Liver (tissue), 9 donors: ENCODE data around the gene MAP4K4. TPM values are rescaled to one million over a fixed set of nuclear protein-coding genes. Genes with fewer than 3 reads are reported as not detected.

ENCODE experiments used
- DNase-seq: peaks from one replicate; pipeline ENCODE4 v3.0.0-alpha.2; 2017; ENCODE audit warnings: low spot score
- H3K27ac ChIP-seq, 2 donors: one replicate each; pipeline ENCODE4 v1.7.0; 2013; ENCODE audit warnings: inconsistent platforms in 2 of 2, low read length in 2 of 2, control low read depth in 1 of 2, low read depth in 1 of 2, mild to moderate bottlenecking in 1 of 2
- H3K27me3 ChIP-seq, 4 donors: one replicate each; pipeline versions ENCODE4 v1.6.1 to v1.7.0; 2013; ENCODE audit warnings: low read length in 3 of 4, inconsistent platforms in 1 of 4, mild to moderate bottlenecking in 1 of 4, moderate library complexity in 1 of 4; ENCODE audit not compliant: control insufficient read depth in 4 of 4, insufficient read depth in 4 of 4
- H3K36me3 ChIP-seq, 4 donors: one replicate each; pipeline versions ENCODE4 v1.6.1 to v1.7.0; 2013; ENCODE audit warnings: low read length in 3 of 4, mild to moderate bottlenecking in 3 of 4, low read depth in 1 of 4, moderate library complexity in 1 of 4; ENCODE audit not compliant: control insufficient read depth in 4 of 4, insufficient read depth in 3 of 4
- H3K4me1 ChIP-seq, 4 donors: one replicate each; pipeline versions ENCODE4 v1.6.1 to v1.7.0; 2013; ENCODE audit warnings: low read length in 3 of 4, mild to moderate bottlenecking in 3 of 4, moderate library complexity in 1 of 4; ENCODE audit not compliant: control insufficient read depth in 4 of 4, insufficient read depth in 4 of 4
- H3K4me3 ChIP-seq, 3 donors: one replicate each; pipeline versions ENCODE4 v1.6.1 to v1.7.0; 2013; ENCODE audit warnings: low read length in 3 of 3, control low read depth in 1 of 3, low read depth in 1 of 3, mild to moderate bottlenecking in 1 of 3
- H3K9ac ChIP-seq, 2 donors: one replicate each; pipeline ENCODE4 v1.7.0; 2013; ENCODE audit warnings: low read length in 2 of 2, mild to moderate bottlenecking in 2 of 2, moderate library complexity in 2 of 2, control low read depth in 1 of 2, low read depth in 1 of 2
- H3K9me3 ChIP-seq, 4 donors: one replicate each; pipeline versions ENCODE4 v1.6.1 to v1.7.0; 2013; ENCODE audit warnings: low read length in 3 of 4; ENCODE audit not compliant: control insufficient read depth in 4 of 4
- CTCF ChIP-seq: fragments of 150-350 bp; IDR thresholded peaks from 2 replicates; pipeline ENCODE4 v1.5.1; 2017; ENCODE audit warnings: improper control_type of control experiment, low read depth, low read length; ENCODE audit not compliant: missing input control
- EGR1 ChIP-seq, 2 donors: IDR thresholded peaks; 2 replicates each; pipeline ENCODE4 v1.6.1; 2016 to 2018; ENCODE audit warnings: antibody characterized with exemption in 2 of 2, low read depth in 2 of 2
- FOXA1 ChIP-seq: IDR thresholded peaks from 2 replicates; pipeline ENCODE4 v1.6.1; 2016; ENCODE audit warnings: antibody characterized with exemption
- FOXA2 ChIP-seq: IDR thresholded peaks from 2 replicates; pipeline ENCODE4 v1.6.1; 2016; ENCODE audit warnings: antibody characterized with exemption
- GABPA ChIP-seq, 2 donors: IDR thresholded peaks in 1 of 2; conservative IDR thresholded peaks in 1 of 2; 2 replicates each; pipeline ENCODE4 v1.6.1; 2016; ENCODE audit warnings: antibody characterized with exemption in 2 of 2, mild to moderate bottlenecking in 1 of 2, moderate library complexity in 1 of 2
- HNF4A ChIP-seq, 2 donors: conservative IDR thresholded peaks; 2 replicates each; pipeline ENCODE4 v1.6.1; 2016; ENCODE audit warnings: antibody characterized with exemption in 2 of 2, mild to moderate bottlenecking in 2 of 2
- HNF4G ChIP-seq: IDR thresholded peaks from 2 replicates; pipeline ENCODE4 v1.6.1; 2016; ENCODE audit warnings: antibody characterized with exemption
- JUND ChIP-seq, 2 donors: IDR thresholded peaks; 2 replicates each; pipeline ENCODE4 v1.6.1; 2016; ENCODE audit warnings: antibody characterized with exemption in 2 of 2
- NR2F2 ChIP-seq: IDR thresholded peaks from 2 replicates; pipeline ENCODE4 v1.6.1; 2016; ENCODE audit warnings: antibody characterized with exemption
- RAD21 ChIP-seq, 2 donors: IDR thresholded peaks; 2 replicates each; pipeline ENCODE4 v1.6.1; 2016; ENCODE audit warnings: antibody characterized with exemption in 2 of 2, mild to moderate bottlenecking in 2 of 2
- REST ChIP-seq: IDR thresholded peaks from 2 replicates; pipeline ENCODE4 v1.6.1; 2016; ENCODE audit warnings: antibody characterized with exemption, mild to moderate bottlenecking
- RXRA ChIP-seq, 2 donors: IDR thresholded peaks; 2 replicates each; pipeline ENCODE4 v1.6.1; 2017 to 2018; ENCODE audit warnings: antibody characterized with exemption in 2 of 2, mild to moderate bottlenecking in 1 of 2
- SP1 ChIP-seq: IDR thresholded peaks from 2 replicates; pipeline ENCODE4 v1.6.1; 2018; ENCODE audit warnings: antibody characterized with exemption, mild to moderate bottlenecking
- YY1 ChIP-seq: IDR thresholded peaks from 2 replicates; pipeline ENCODE4 v1.6.1; 2016; ENCODE audit warnings: antibody characterized with exemption, mild to moderate bottlenecking
- ZBTB33 ChIP-seq: IDR thresholded peaks from 2 replicates; pipeline ENCODE4 v1.6.1; 2016; ENCODE audit warnings: antibody characterized with exemption
- WGBS: extraction: QIAGEN DNeasy Blood & Tissue Kit; methylation state at CpG from one replicate; pipeline ENCODE4 v1.1.7; 2013; 5-methylcytosine and 5-hydroxymethylcytosine counted together
- polyA plus RNA-seq, 2 donors: library from polyadenylated mRNA; stranded (reverse) in 1 of 2; unstranded in 1 of 2; fragments of 200-250 nt in 1 of 2; fragments of >200 nt in 1 of 2; fragmentation: Nextera tagmentation in 1 of 2; extraction: Ambion mirVana in 1 of 2; gene quantifications; one replicate each; pipeline versions ENCODE4 v1.2.1 to v1.2.3, GENCODE V29; 2013 to 2015
- total RNA-seq, 2 donors: library from RNA; depleted of rRNA; stranded (reverse); fragments of >200 nt; gene quantifications; one replicate each; pipeline ENCODE4 v1.2.3, GENCODE V29; 2014
- TF ChIP-seq, protein P1 (sequence below): IDR thresholded peaks from 2 replicates; pipeline ENCODE4 v1.6.1; 2016; ENCODE audit warnings: antibody characterized with exemption
- TF ChIP-seq, protein P2 (sequence below): IDR thresholded peaks from 2 replicates; pipeline ENCODE4 v1.6.1; 2016; ENCODE audit warnings: antibody characterized with exemption
- donor health status: healthy.
- donor health status: healthy.
- donor health status: healthy.
- donor health status: healthy.
- donor health status: healthy.

The MAP4K4 gene
- total and polyA plus RNA-seq, 4 donors: 9.1 to 40.0 (median 23.6) TPM

GRCh38 chr2:101930019-101930418 is 232.5 kb downstream of the MAP4K4 start:
- Histone ChIP-seq H3K9ac (no peak overlapping the region), H3K27me3 (no peaks in the 10 kb centered on the region), H3K9me3 (peaks cover 0 to 8% (median 2%) of the 10 kb centered on the region in 4 donors), H3K36me3 (no peaks in the 10 kb centered on the region), H3K27ac (no peak overlapping the region), H3K4me1 (no peaks in the 10 kb centered on the region), H3K4me3 (no peak overlapping the region)
- 78% methylated on average over 3 of the region's 3 CpGs for WGBS
- no peak for DNase-seq
- TF ChIP-seq NR2F2: no peak
- no peak for TF ChIP-seq JUND (IDR thresholded peaks at IDR 0.05)
- no peak for TF ChIP-seq ZBTB33
- TF ChIP-seq, protein P1, sequence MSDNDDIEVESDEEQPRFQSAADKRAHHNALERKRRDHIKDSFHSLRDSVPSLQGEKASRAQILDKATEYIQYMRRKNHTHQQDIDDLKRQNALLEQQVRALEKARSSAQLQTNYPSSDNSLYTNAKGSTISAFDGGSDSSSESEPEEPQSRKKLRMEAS: no peak
- TF ChIP-seq REST: no peak
- TF ChIP-seq RXRA (IDR thresholded peaks at IDR 0.05): no peak
- TF ChIP-seq YY1: no peak
- no peak for TF ChIP-seq RAD21 (IDR thresholded peaks at IDR 0.05)

DNA sequence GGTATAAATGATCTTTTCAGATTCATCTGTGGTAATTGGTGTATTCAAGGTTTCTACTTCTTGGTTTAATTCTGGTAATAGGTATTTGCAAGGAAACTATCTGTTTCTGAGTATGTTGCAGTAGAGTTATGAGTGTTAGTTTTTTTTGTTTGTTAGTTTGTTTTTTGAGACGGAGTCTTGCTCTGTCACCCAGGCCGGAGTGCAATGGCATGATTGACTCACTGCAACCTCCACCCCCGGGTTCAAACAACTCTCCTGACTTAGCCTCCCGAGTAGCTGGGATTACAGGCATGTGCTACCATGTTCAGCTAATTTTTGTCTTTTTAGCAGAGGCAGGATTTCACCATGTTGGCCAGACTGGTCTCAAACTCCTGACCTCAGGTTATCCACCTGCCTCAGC is 233.3 kb downstream of the MAP4K4 start:
- no peak overlapping the region for H3K27ac ChIP-seq
- no peaks in the 10 kb centered on the region for H3K27me3 ChIP-seq
- no peak overlapping the region for H3K9ac ChIP-seq
- no peaks in the 10 kb centered on the region for H3K4me1 ChIP-seq
- DNase-seq: no peak
- no peaks in the 10 kb centered on the region for H3K36me3 ChIP-seq
- no peak overlapping the region for H3K4me3 ChIP-seq
- 57% methylated on average over 4 of the region's 4 CpGs for WGBS
- TF ChIP-seq ZBTB33 (no peak), FOXA2 (no peak), GABPA (IDR thresholded peaks at IDR 0.05 in 1 of 2, conservative IDR thresholded peaks at IDR 0.05 in 1 of 2) (no peak), HNF4A (conservative IDR thresholded peaks at IDR 0.05) (no peak), RXRA (IDR thresholded peaks at IDR 0.05) (no peak), REST (no peak), YY1 (no peak), FOXA1 (no peak), CTCF (no peak), RAD21 (IDR thresholded peaks at IDR 0.05) (no peak), HNF4G (no peak), NR2F2 (no peak), SP1 (no peak), EGR1 (IDR thresholded peaks at IDR 0.05; ENCODE audit: low read depth in 2 of 2) (no peak)
- TF ChIP-seq, protein P1: no peak
- TF ChIP-seq, protein P2, sequence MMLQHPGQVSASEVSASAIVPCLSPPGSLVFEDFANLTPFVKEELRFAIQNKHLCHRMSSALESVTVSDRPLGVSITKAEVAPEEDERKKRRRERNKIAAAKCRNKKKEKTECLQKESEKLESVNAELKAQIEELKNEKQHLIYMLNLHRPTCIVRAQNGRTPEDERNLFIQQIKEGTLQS: no peak
- H3K9me3 ChIP-seq: peaks cover 0 to 8% (median 2%) of the 10 kb centered on the region in 4 donors
